Small intestine (tissue), 7 donors: ENCODE measurements around the gene DPP10. TPM values are rescaled to one million over a fixed set of nuclear protein-coding genes. Genes with fewer than 3 reads are reported as not detected.

Source experiments
- DNase-seq, 2 donors: peaks; one replicate each; pipeline versions ENCODE4 v3.0.0 to v3.0.0-alpha.2; 2013
- FAIRE-seq: peaks from 2 replicates; lab custom pipeline; 2012; peaks lifted over from hg19 to GRCh38; lab: Jason Lieb, UNC
- H3K27ac ChIP-seq, 3 donors: one replicate each; pipeline ENCODE4 v1.5.1; 2013; ENCODE audit warnings: low read length in 2 of 3, mild to moderate bottlenecking in 2 of 3, control low read depth in 1 of 3, inconsistent platforms in 1 of 3, low read depth in 1 of 3, moderate library complexity in 1 of 3
- H3K27me3 ChIP-seq, 3 donors: one replicate each; pipeline ENCODE4 v1.6.1; 2013; ENCODE audit warnings: low read length in 3 of 3, inconsistent platforms in 1 of 3; ENCODE audit not compliant: control insufficient read depth in 3 of 3, insufficient read depth in 3 of 3
- H3K36me3 ChIP-seq, 3 donors: one replicate each; pipeline ENCODE4 v1.6.1; 2013; ENCODE audit warnings: low read length in 3 of 3, inconsistent platforms in 1 of 3, low read depth in 1 of 3, mild to moderate bottlenecking in 1 of 3, moderate library complexity in 1 of 3; ENCODE audit not compliant: control insufficient read depth in 3 of 3, insufficient read depth in 2 of 3
- H3K4me1 ChIP-seq, 3 donors: one replicate each; pipeline ENCODE4 v1.6.1; 2013; ENCODE audit warnings: low read length in 2 of 3, inconsistent platforms in 1 of 3, low read depth in 1 of 3, mild to moderate bottlenecking in 1 of 3, moderate library complexity in 1 of 3; ENCODE audit not compliant: control insufficient read depth in 3 of 3, insufficient read depth in 2 of 3
- H3K4me3 ChIP-seq, 3 donors: one replicate each; pipeline ENCODE4 v1.5.1; 2013; ENCODE audit warnings: low read length in 3 of 3, control low read depth in 1 of 3, inconsistent platforms in 1 of 3, low read depth in 1 of 3, mild to moderate bottlenecking in 1 of 3, moderate library complexity in 1 of 3
- H3K9me3 ChIP-seq, 2 donors: one replicate each; pipeline ENCODE4 v1.6.1; 2013; ENCODE audit warnings: low read depth in 1 of 2, low read length in 1 of 2; ENCODE audit not compliant: control insufficient read depth in 2 of 2, insufficient read depth in 1 of 2
- WGBS, 3 donors: extraction: QIAGEN DNeasy Blood & Tissue Kit; methylation state at CpG; one replicate each; pipeline ENCODE4 v1.1.7; 2013; 5-methylcytosine and 5-hydroxymethylcytosine counted together
- polyA plus RNA-seq, 4 donors: library from polyadenylated mRNA; stranded (reverse) in 3 of 4; unstranded in 1 of 4; fragments of 200-250 nt in 3 of 4; fragments of 120-200 nt in 1 of 4; gene quantifications; one replicate each; pipeline versions ENCODE4 v1.2.1 to v1.2.3, GENCODE V29; 2013
- donor health status: healthy with polysubstance abuse.
- donor health status: control.
- donor health status: control.
- donor health status: Bipolar disorder and iron deficiency.
- donor health status: healthy.

DPP10 gene
- polyA plus RNA-seq, 4 donors = 0.54 to 23.8 (median 1.7) TPM

GRCh38 chr2:114684403-114684802, 242.0 kb downstream of the DPP10 start:
- no peak overlapping the region for H3K4me3 ChIP-seq
- H3K9me3 ChIP-seq = no peaks in the 10 kb centered on the region
- DNase-seq = no peak
- 66 to 71% (median 69%) methylated on average over 3 of the region's 3 CpGs for WGBS, 3 donors
- H3K36me3 ChIP-seq = no peaks in the 10 kb centered on the region
- peaks cover 0 to 5% (median 0%) of the 10 kb centered on the region in 3 donors for H3K27me3 ChIP-seq
- no peak overlapping the region for H3K27ac ChIP-seq
- no peaks in the 10 kb centered on the region for H3K4me1 ChIP-seq
- FAIRE-seq = no peak

- WGBS, 3 donors = 78 to 84% (median 82%) methylated on average over 3 of the region's 3 CpGs
- Histone ChIP-seq H3K9me3 (no peaks in the 10 kb centered on the region), H3K27ac (no peak overlapping the region), H3K4me3 (no peak overlapping the region), H3K4me1 (no peaks in the 10 kb centered on the region), H3K27me3 (peaks cover 0 to 5% (median 0%) of the 10 kb centered on the region in 3 donors), H3K36me3 (no peaks in the 10 kb centered on the region)
- FAIRE-seq = no peak
- no peak for DNase-seq
These were observed 242.7 kb downstream of the DPP10 start for GRCh38 chr2:114685102-114685501.

- Histone ChIP-seq H3K4me1 (no peaks in the 10 kb centered on the region), H3K27me3 (no peaks in the 10 kb centered on the region), H3K36me3 (no peaks in the 10 kb centered on the region), H3K27ac (no peak overlapping the region), H3K4me3 (no peak overlapping the region), H3K9me3 (no peaks in the 10 kb centered on the region)
- FAIRE-seq = no peak
- DNase-seq = no peak
These were observed 245.8 kb downstream of the DPP10 start for GRCh38 chr2:114688241-114688640.

GRCh38 chr2:114698520-114698919, 256.1 kb downstream of the DPP10 start:
- FAIRE-seq = no peak
- Histone ChIP-seq H3K4me1 (no peaks in the 10 kb centered on the region), H3K27me3 (no peaks in the 10 kb centered on the region), H3K9me3 (no peaks in the 10 kb centered on the region), H3K27ac (no peak overlapping the region), H3K4me3 (no peak overlapping the region), H3K36me3 (no peaks in the 10 kb centered on the region)
- DNase-seq = no peak
- 13 to 39% (median 29%) methylated on average over 1 of the region's 1 CpG for WGBS, 3 donors

- H3K4me1 ChIP-seq = no peaks in the 10 kb centered on the region
- H3K4me3 ChIP-seq = no peak overlapping the region
- DNase-seq (no peak), FAIRE-seq (no peak)
- H3K27ac ChIP-seq = no peak overlapping the region
- H3K36me3 ChIP-seq = no peaks in the 10 kb centered on the region
- H3K9me3 ChIP-seq = no peaks in the 10 kb centered on the region
- WGBS, 3 donors = 88 to 94% (median 88%) methylated on average over 2 of the region's 2 CpGs
- H3K27me3 ChIP-seq = no peaks in the 10 kb centered on the region
These were observed 257.0 kb downstream of the DPP10 start for GRCh38 chr2:114699423-114699944.

- no peak for DNase-seq
- H3K36me3 ChIP-seq = no peaks in the 10 kb centered on the region
- H3K9me3 ChIP-seq = no peaks in the 10 kb centered on the region
- no peak overlapping the region for H3K27ac ChIP-seq
- 73 to 75% (median 75%) methylated on average over 5 of the region's 5 CpGs for WGBS, 3 donors
- H3K4me1 ChIP-seq = no peaks in the 10 kb centered on the region
- H3K4me3 ChIP-seq = no peak overlapping the region
- H3K27me3 ChIP-seq = no peaks in the 10 kb centered on the region
- FAIRE-seq = no peak
These were observed 258.0 kb downstream of the DPP10 start for GRCh38 chr2:114700440-114700839.

- WGBS, 3 donors = 76 to 78% (median 78%) methylated on average over 4 of the region's 4 CpGs
- Histone ChIP-seq H3K36me3 (no peaks in the 10 kb centered on the region), H3K4me1 (no peaks in the 10 kb centered on the region), H3K4me3 (no peak overlapping the region), H3K27ac (no peak overlapping the region), H3K27me3 (no peaks in the 10 kb centered on the region), H3K9me3 (no peaks in the 10 kb centered on the region)
- DNase-seq = no peak
- no peak for FAIRE-seq
These were observed 267.8 kb downstream of the DPP10 start for GRCh38 chr2:114709936-114710850.

- WGBS, 3 donors = 21 to 29% (median 23%) methylated on average over 1 of the region's 1 CpG
- FAIRE-seq (no peak), DNase-seq (no peak)
- Histone ChIP-seq H3K36me3 (no peaks in the 10 kb centered on the region), H3K4me1 (no peaks in the 10 kb centered on the region), H3K4me3 (no peak overlapping the region), H3K27me3 (no peaks in the 10 kb centered on the region), H3K27ac (no peak overlapping the region), H3K9me3 (no peaks in the 10 kb centered on the region)
These were observed 271.9 kb downstream of the DPP10 start for GRCh38 chr2:114714313-114714712.
